CD4-positive, alpha-beta T cell treated with Interleukin-1 beta for 1 hour (primary cell): ENCODE measurements around the gene VPS13D.
"Not testable (repeated sequence)": the region's sequence is repeated elsewhere in the genome, so short reads cannot be mapped to it uniquely, and the experiment has no call there.

ENCODE experiments used
- DNase-seq, 2 donors: peaks; one replicate each; pipeline ENCODE4 v3.0.0-alpha.2; 2020 to 2022

The VPS13D gene

GRCh38 chr1:12436817-12437599 is 207.2 kb downstream of the VPS13D start:
- no peak for DNase-seq

DNA sequence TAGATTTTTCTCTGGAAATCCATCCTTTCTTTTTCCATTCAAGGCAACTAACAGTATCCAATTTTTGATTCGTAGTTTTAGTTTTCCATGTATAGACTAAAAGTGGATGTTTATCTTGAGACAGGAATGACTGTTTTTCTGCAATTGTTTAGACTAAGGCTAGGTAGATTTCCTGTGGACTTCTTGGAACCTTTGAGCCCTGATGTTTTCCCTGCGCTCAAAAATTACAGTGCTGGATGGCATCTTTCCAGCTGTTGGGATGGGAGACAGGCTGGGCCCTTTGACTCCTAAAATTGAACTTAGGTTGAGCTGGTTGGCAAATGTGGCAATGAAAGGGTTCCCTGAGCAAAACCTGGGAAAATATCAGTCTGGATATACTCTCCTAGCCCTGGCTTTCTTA is 207.8 kb downstream of the VPS13D start:
- no peak for DNase-seq

DNA sequence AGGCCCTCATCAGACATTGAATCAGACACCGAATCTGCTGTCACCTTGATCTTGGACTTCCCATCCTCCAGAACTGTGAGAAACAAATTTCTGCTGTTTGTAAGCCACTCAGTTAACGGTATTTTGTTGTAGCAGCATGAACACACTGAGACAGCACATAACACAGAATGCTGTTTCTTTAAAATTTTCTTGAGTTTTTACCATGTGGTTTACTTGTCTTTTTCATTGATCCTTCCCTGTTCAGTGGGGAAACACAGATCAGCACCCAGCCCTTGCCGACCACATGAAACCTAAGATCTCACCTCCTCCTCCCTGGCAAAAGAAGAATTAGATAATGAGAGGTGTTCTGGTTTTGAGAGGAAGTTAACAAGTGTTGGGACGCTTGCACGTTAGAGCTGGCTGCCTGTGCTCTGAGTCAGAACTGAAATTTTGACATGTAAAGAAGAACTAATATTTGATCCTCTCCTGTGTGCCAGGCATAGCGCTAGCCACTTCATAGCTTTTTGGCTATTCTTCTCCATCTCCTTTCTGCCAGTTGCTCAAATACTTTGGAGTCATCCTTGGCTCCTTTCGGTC is 208.6 kb downstream of the VPS13D start:
- peak; percentile 27 to 51 for DNase-seq

- no peak for DNase-seq
Observed at GRCh38 chr1:12439073-12439472, 209.2 kb downstream of the VPS13D start.

DNA sequence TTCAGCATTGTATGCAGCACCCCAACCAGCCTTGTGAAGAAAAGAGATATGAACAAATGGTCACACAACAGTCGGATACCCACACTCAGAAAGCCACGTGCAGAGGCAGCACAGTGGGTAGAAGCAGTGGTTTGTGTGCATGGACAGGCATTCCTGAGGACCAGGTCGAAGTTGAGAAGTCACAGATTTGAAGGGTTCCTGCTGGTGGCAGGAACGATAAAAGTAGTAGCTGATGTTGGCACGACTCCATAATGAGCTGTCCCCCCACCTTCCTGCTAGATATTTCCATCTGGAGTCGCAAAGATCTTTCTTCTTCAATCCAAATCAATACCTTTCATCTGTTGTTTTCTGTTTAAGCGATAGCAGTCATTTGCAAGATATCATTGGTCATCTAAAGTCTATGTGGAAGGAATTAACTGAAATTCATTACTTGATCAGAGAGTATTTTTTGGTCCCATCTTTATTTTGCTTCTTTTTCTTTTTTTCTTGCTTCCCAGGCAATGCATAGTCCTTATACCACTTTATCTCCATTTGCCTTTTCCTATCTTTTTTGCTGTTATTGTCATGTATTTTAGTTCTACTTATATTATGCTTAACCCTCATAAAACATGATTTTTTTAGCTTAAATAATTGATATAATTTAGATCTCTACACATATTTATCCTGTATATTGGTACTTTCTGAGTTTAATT is 211.7 kb downstream of the VPS13D start:
- no peak for DNase-seq

GRCh38 chr1:12442217-12442616 is 212.4 kb downstream of the VPS13D start:
- DNase-seq, result no peak

DNA sequence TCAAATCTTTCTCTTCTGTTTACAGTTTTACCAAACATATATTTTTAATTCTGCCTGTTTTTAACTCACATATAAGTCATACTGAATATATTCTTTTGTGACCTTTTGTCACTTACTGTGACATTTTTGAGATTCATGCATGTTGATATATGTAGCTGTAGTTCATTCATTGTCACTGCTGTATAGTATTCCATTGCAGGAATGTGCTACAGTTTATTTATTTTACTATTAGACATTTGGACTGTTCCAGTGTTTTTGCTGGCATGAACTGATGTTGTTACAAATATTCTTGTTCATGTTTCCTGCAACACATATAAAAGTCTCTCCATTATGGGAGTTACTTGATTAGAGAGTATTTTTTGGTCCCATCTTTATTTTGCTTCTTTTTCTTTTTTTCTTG is 213.3 kb downstream of the VPS13D start:
- DNase-seq, result no peak

- DNase-seq, result no peak
Observed at GRCh38 chr1:12444329-12444841, 214.6 kb downstream of the VPS13D start.

DNA sequence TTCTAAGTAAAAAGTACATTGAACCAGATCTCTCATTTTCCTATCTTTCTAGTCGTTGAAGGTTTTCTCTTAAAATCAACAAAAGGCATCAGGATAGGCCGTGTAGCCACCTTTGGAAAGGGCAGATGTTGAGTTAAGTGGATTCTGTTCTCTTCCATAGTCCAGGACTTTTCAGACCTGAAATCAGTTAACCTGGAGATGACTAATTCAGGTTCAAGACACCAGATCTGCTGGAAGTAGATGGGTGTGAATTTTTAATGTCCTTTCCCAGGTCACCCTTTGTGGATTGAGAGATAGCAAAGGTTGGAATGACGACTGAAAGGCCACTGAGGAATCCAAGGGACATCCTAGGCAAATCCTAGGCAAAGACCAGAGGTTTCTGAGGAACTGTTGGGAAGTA is 215.4 kb downstream of the VPS13D start:
- no peak for DNase-seq

DNA sequence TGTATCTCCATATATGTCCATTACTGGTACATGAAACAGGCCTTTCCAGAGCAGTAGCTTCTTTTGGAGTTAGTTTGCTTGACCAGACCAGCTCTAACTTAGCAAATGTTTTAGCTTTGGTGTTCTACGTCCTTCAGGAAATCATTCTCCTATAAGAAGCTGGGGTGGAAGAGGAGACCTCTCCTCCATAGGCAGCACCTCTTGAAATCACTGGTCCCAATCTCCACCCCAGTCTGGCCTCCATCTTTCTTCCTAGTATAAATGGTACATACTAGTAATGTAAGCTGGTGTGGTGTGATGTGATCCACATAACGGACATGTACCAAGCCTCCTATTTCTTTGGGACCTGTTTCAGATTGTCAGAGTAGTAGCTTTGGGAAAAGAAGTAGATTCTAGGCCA is 216.8 kb downstream of the VPS13D start:
- DNase-seq, result no peak

DNA sequence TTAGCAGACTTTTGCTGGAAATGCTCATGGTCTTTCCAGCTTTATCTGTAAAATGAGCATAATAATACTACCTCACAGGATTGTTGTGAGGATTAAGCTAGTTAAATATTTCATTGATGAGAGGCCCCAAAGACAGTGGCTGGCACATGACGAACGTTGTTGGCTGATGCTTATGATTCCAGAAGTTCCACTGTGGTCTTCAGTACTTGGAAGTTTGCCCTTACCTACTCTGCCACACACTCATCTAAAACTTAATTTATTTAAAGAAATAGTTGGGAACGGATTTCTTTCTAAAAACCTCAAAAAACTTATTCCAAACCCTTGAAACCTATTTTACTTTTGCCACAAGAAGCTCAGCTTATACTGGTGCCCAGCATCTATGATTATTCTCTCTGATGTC is 217.5 kb downstream of the VPS13D start:
- no peak for DNase-seq

DNA sequence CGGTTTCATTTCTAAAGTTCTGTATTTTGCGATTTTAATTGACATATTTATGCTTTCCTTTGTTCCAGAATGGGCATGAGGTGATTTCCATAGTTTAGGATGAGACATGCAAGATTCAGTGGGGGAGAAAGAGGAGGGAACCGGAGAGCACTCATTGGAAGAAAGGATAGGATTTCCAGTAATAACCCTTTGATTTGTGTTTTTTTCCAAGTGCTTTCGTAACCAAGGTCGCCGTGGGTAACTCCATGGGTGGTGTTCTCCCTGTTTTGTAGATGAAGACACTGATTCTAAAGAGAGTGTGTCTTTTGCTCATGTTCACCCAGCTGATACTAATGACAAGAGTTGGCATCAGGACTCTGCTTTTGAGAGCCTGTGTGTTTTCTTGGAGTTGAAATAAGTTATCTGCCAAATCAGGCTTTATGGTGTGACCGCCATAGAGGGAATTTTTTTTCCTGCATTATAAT is 218.1 kb downstream of the VPS13D start:
- DNase-seq, result no peak

DNA sequence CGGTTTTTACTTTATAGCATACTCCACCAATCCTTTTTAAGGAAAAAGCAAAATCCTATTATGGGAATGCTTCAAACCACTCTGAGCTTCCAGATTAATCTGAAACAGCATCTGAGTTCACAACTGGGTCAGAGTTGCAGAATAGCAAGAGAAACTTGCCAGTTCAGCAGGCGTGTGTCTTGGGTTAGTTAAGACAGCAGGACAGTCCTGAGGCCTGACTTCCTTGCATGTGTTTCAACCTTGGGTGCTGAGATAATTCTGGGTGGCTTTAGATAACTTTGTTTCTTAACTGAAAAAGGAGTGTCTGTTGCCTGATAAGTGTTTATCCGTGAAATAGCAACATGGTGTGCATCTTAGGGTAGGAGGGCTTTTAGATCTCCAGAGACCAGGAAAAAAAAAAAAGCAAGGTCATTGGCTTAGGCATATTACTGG is 218.9 kb downstream of the VPS13D start:
- no peak for DNase-seq

DNA sequence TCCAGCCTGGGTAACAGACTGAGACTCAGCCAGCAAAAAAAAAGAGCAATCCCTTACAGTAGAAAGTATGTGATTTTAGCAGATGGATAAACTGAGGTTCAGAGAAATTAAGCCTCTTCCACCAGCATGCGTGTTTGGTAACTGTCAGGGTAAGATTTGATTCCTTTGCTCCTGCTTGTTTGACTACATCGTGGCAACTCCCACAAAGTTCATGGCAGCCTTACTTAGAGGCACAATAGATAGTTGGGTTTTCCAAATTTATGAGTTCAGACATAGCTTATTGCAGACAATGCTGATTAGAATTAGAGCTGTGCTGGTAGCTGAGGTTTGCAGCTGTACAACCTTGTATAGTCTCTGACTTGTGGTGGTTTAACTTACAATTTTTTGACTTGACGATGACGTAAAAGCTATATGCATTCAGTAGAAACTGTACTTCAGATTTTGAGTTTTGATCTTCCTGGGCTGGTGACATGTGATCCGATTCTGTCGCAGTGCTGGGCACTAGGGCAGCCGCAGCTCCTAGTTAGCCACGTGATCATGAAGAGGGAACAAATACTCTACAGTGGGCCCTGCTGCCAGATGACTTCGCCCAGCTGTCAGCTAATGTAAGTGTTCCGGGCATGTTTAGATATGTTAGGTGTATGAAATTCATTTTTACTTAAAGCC is 220.4 kb downstream of the VPS13D start:
- no peak for DNase-seq

GRCh38 chr1:12450756-12451559 is 221.1 kb downstream of the VPS13D start:
- no peak for DNase-seq

DNA sequence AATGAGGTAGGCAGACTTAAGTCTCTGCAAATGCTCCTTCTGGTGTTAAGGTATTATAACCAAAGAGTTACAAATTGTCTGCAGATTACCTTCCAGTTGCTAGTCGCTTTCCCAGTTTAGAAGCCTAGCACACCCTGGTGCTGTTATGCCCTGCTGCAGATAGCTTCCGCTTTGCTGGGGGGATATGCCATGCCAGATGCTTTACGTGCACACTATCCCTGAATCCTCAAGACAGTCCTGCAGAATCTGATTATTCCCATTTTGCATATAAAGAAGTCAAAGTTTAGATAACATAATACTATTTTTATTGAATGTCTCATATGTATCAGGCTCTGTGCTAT is 221.7 kb downstream of the VPS13D start:
- DNase-seq, result no peak

DNA sequence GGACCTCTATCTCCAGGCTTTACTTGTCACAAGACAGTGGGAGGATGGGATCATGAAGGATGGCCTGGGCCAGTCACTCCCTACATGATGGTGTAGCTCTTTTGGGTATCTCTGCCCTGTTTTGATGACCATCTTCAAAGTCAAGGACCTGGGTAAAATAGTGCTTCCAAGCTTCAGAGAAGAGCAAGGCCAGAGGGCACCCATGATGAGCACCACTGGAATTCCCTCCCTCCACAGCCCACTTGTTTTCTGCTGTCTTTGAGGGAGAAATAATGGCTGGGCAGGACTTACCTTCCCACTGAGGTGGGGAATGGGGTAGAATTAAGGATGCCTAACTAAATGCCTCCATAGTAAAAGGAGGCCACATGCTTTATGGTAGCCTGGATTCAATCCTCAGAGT is 222.4 kb downstream of the VPS13D start:
- no peak for DNase-seq

- peak in 1 of 2 donors; percentile 31 for DNase-seq
Observed at GRCh38 chr1:12453400-12454343, 223.8 kb downstream of the VPS13D start.

- DNase-seq, result no peak
Observed at GRCh38 chr1:12454406-12455391, 224.9 kb downstream of the VPS13D start.

DNA sequence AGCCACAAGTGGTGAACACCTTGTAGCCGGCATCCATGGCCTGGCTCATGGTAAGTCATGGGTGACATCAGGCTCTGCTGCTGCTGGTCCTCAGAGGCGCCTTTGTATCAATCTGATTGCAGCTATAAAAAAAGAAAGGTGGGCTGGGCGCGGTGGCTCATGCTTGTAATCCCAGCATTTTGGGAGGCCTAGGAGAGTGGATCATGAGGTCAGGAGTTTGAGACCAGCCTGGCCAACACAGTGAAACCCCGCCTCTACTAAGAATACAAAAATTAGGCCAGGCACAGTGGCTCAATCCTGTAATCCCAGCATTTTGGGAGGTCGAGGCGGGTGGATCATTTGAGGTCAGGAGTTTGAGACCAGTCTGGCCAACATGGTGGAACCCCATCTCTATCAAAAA is 226.3 kb downstream of the VPS13D start:
- not testable (repeated sequence) for DNase-seq
